IPS-18c (cell line): ENCODE measurements around the gene ERGIC2.
A peak's percentile ranks its signal among the peaks of the same experiment; 100 is the strongest.
"Not testable (repeated sequence)": the region's sequence is repeated elsewhere in the genome, so short reads cannot be mapped to it uniquely, and the experiment has no call there.

Experiments used
- H3K4me3 ChIP-seq: 2 replicates; pipeline ENCODE4 v1.7.0; 2013; ENCODE audit warnings: low read depth, mild to moderate bottlenecking, low read length, moderate library complexity; ENCODE audit not compliant: insufficient read depth
- H3K9me3 ChIP-seq: one replicate; pipeline ENCODE4 v1.6.1; 2013; ENCODE audit warnings: mild to moderate bottlenecking, low read length, moderate library complexity; ENCODE audit not compliant: control insufficient read depth, insufficient read depth

The ERGIC2 gene

GRCh38 chr12:29380536-29381523 lies at the start of gene ERGIC2:
Gene ERGIC2, minus strand, starts transcription at chr12:29381172. Its CDS starts 9,539 bp downstream, at chr12:29371633.
- Histone ChIP-seq H3K4me3 (peak within 1 kb of the TSS; percentile 92), H3K9me3 (no peaks in the 10 kb centered on the region)

DNA sequence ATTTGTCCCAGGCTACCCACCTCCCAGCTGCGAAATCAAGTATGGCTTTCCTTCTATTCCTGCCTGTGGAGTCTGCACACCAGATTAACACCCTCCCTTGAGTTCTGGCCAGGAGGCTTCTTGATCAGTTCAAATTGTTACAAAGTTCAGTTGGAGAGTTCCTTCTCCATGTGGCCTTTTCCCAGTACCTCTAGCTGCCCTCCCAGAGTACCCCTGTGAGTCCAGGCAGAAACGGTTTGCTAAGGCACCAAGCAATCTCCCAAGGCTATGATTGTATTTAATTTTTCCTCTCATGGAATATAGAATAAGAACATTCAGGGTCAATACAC lies 49.7 kb upstream of the ERGIC2 start:
- Histone ChIP-seq H3K9me3 (no peaks in the 10 kb centered on the region), H3K4me3 (no peak overlapping the region)

DNA sequence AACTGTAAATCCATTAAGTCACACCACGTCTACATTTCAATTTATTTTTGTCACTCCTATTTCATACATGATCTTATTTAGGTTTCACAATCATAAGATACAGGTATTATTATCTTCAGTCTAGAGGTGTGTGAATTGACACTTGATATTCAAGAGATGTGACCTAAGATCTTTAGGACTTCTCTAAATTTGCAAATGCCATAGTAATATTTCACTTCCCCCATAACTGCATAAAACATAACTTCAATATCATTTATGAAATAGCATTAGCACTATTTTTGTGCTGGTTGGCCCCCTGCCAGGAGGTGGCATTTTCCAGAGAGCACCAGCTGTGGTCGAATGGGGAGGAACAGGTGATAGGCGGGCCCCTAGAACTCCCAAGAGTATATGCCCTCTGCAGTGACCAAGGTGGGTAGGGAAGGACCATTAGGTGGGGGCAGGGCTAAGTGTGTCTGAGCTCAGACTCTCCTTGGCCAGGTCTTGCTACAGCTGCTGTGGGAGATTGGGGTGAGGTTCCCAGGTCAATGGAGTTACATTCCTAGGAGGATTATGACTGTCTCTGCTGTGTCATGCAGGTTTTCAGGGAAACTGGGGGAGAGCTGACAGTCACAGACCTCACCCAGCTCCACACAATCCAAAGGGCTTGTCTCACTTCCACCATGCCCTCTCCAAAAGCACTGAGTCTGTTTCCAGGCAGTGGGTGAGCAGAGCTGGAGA lies 49.2 kb upstream of the ERGIC2 start:
- no peak overlapping the region for H3K4me3 ChIP-seq

GRCh38 chr12:29428633-29429032 lies 47.7 kb upstream of the ERGIC2 start:
- Histone ChIP-seq H3K4me3 (no peak overlapping the region), H3K9me3 (no peaks in the 10 kb centered on the region)

More for the DNA sequence above, 49.2 kb upstream of the ERGIC2 start:
- H3K9me3 ChIP-seq, result no peaks in the 10 kb centered on the region

DNA sequence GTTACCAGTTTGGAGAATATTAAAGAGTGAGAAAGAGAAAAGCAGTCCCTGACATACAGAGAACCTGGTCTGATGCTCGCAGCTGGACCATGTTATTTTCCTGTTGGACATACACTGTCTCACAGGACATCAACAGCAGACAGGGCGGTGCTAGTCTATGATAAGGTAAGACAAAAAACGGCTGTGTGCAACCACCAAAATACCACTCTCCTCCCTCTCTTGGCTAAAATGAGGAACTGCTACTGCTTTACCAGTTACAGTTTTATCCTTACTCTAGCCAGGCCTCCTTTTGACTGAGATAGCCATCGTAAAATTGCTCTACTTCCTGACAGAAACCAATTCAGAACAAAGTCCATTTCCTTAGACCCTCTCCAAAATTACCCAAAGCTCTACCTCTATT lies 47.0 kb upstream of the ERGIC2 start:
- H3K4me3 ChIP-seq, result no peak overlapping the region
- H3K9me3 ChIP-seq, result no peaks in the 10 kb centered on the region

- no peak overlapping the region for H3K4me3 ChIP-seq
- no peaks in the 10 kb centered on the region for H3K9me3 ChIP-seq
These were observed 45.5 kb upstream of the ERGIC2 start for GRCh38 chr12:29426498-29426897.

GRCh38 chr12:29425722-29426121 lies 44.8 kb upstream of the ERGIC2 start:
- Histone ChIP-seq H3K4me3 (no peak overlapping the region), H3K9me3 (no peaks in the 10 kb centered on the region)

DNA sequence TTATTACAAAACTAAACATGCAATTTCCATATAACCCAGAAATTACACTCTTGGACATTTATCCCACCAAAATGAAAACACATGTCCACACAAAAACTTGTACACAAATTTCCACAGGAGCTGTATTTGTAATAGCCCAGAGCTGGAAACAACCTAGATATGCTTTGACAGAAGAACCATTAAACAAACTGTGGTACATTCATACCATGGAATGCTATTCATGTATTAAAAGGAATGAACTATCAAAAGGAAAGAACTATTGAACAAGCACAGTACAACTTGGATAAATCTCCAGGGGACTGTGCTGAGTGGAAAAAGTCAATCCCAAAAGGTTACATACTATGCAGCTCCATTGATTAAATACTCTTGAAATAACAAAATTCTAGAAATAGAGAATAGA lies 35.8 kb upstream of the ERGIC2 start:
- Histone ChIP-seq H3K9me3 (no peaks in the 10 kb centered on the region), H3K4me3 (no peak overlapping the region)

- Histone ChIP-seq H3K4me3 (no peak overlapping the region), H3K9me3 (no peaks in the 10 kb centered on the region)
These were observed 34.1 kb upstream of the ERGIC2 start for GRCh38 chr12:29415111-29415510.

DNA sequence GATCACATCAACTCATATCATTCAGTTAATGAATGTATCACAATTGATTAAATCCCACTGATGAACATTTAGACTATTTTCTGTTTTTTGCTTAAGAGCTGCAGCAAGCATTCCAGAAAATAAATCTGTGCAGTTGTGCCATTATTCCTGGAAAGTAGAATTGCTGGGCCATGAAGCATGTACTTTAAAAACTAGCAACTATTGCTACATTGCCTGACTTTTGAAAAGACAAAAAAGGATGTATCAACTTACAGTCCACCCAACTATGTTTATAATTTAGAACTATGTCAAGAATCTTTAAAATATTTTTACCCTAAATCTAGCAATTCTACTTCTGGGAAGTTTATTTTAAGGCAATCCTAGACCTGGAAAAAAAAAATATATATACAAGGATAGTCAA lies 33.4 kb upstream of the ERGIC2 start:
- H3K4me3 ChIP-seq, result no peak overlapping the region

GRCh38 chr12:29405561-29405960 lies 24.6 kb upstream of the ERGIC2 start:
- Histone ChIP-seq H3K9me3 (no peaks in the 10 kb centered on the region), H3K4me3 (no peak overlapping the region)

More for the DNA sequence above, 33.4 kb upstream of the ERGIC2 start:
- H3K9me3 ChIP-seq, result no peaks in the 10 kb centered on the region

- H3K4me3 ChIP-seq, result no peak overlapping the region
- no peaks in the 10 kb centered on the region for H3K9me3 ChIP-seq
These were observed 23.0 kb upstream of the ERGIC2 start for GRCh38 chr12:29403991-29404390.

DNA sequence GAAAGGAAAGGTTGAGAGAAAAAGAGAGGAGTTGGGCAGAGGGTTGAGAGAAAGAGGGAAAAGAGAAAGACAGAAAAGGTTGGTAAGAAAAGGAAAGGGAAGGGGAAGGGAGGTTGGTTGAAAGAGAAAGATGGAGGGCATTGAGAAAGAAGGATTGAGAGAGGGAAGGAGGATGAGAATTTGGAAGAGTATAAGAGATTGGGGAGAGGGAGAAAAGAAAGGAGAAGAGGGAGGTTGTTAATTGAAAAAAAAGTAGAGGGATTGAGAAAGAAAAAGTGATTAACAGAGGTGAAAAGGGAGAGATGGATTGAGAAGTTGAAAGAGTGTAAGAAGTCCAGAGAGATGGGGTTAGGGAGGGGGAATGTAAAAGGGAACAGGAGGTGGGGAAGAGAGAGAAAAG lies 21.5 kb upstream of the ERGIC2 start:
- no peaks in the 10 kb centered on the region for H3K9me3 ChIP-seq
- H3K4me3 ChIP-seq, result no peak overlapping the region

DNA sequence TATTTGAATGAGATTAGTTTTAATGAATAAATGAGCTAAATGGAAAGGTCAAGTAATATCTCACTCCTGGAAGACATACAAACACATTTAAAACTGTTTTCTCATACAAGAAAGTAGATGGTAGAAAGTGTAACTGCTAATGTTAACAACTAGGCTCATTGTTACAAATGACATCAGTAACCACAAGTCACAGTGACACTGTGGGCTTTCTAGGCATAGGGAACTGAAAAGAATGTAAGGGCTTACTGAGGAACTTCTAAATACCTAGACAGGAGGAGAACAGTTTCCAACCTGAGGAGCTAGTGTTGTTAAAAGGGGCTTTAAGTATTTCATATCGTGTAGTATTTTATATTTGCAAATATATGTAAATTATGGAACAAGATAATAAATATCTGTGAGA lies 17.5 kb upstream of the ERGIC2 start:
- H3K4me3 ChIP-seq, result no peak overlapping the region
- H3K9me3 ChIP-seq, result no peaks in the 10 kb centered on the region

- no peaks in the 10 kb centered on the region for H3K9me3 ChIP-seq
- H3K4me3 ChIP-seq, result no peak overlapping the region
These were observed 15.8 kb upstream of the ERGIC2 start for GRCh38 chr12:29396774-29397173.

GRCh38 chr12:29395356-29395755 lies 14.4 kb upstream of the ERGIC2 start:
- Histone ChIP-seq H3K4me3 (no peak overlapping the region), H3K9me3 (no peaks in the 10 kb centered on the region)

DNA sequence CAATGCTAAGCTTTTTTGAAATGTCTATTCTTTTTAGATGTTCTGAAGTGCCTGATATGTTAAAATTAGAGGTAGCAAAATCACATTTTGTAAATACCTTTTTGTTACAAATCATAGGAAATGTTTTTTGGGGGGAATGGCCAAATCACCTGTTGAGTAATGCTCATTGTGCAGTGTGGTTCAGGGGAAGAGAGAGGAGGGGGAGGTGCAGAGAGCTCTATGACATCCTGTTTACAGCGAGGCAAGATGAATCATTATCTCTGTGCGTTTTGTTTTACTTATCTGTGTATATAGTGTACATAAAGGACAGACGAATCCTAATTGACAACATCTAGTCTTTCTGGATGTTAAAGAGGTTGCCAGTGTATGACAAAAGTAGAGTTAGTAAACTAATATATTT lies 9.4 kb upstream of the ERGIC2 start:
- not testable (repeated sequence) for H3K9me3 ChIP-seq, H3K4me3 ChIP-seq

- Histone ChIP-seq H3K4me3 (no peak overlapping the region), H3K9me3 (no peaks in the 10 kb centered on the region)
These were observed 8.4 kb upstream of the ERGIC2 start for GRCh38 chr12:29389295-29389919.
